Activated CD8-positive, alpha-beta memory T cell treated with anti-CD3 and anti-CD28 coated beads, Interleukin-2, amount 50 U/mL, for 24 hours (primary cell): ENCODE results near the gene RDX.

Experiments used
- DNase-seq: peaks from one replicate; pipeline ENCODE4 v3.0.0-alpha.2; 2020; ENCODE audit errors: extremely low read depth

RDX gene

DNA sequence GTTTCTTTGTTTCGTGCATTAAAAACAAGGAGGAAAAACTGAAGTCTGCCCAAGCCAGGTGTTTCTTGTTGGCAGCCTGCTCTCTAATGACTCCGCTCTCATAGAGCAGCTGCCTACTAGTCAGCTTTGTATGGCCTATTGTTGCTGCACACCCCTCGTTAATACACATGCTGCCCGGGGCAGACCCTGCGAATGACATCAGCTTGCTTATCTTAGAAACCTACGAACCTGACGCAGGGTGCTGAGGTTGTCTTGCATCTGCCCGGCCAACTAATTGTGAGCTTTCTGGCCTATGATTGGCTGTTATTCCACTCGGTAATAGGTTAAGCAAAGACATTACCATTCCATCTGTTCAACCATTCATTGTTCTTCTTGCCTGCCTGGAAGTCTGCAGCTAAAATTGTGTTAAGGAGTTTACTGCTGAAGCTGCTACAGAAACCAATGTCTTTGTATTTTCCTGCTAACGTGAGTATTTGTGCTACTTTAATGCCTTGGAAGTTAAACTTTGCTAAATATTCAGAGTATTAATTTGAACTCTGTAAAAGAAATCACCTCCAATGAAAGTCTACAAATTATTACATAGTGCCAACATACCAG lies 165.7 kb downstream of the RDX start:
- no peak for DNase-seq

DNA sequence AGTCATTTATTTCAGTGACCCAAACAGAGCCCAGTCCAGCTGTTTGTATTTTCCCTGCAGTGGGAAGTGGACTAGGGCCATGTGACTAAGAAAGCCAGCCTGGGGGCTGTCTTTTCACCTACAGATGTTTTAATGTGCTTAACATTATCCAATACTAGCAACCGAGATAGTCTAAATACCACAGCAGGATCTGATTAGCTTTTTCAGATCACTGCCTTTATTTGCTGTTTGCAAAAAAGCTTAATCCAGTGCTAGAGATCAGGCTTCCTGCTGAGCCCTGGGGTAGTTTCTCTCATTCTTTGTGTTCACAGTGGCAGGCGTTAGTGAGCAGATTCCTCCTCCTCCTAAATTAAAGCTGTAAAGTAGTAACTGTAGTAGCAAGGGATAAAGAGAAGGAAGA lies 168.3 kb downstream of the RDX start:
- no peak for DNase-seq

DNA sequence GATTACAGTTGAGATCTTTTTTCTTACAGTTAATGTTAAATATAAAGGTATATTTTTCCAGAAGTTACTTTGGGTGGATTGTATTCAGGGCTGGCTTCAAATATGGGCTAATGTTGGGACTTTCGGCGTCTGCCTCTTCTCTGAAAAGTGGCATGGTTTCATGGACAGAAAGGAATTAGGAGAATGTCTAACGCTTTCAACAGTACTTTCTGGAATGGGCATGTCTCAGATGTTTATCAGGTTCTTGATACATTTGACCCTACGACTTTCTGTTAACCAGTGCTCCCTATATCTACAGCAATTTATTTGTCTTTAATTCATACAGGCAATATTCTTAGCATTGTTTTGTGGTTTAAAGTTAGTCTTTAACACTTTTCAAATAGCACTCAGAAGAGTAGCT lies 169.5 kb downstream of the RDX start:
- DNase-seq: no peak

DNA sequence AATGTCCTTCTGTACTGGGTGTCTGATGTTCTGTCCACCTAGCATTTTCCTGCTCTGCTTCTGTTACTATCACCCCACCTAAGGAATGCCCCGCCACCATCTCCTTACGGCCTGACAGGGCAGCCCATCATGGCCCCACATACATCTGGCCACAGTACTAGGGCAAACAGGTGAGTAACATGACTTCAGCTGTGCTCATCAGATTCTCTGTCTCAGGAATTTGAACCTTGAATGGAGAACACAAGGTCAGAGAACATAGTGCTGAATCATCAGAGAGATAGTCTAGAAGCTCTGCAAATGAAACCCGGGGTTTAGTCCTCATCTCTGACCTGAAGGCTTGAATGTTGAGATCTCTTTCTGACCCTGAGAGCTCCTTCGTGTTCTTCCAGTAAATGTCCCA lies 170.8 kb downstream of the RDX start:
- no peak for DNase-seq
